Sigmoid colon (tissue), 7 donors: ENCODE measurements around the gene KAZN. TPM values are rescaled to one million over a fixed set of nuclear protein-coding genes. Genes with fewer than 3 reads are reported as not detected.

Experiments used
- DNase-seq: peaks from one replicate; pipeline ENCODE4 v3.0.0-alpha.2; 2019
- H3K27ac ChIP-seq, 4 donors: fragments of 200-600 bp; sonication (generic); one replicate each; pipeline ENCODE4 v1.5.1; 2016 to 2019; ENCODE audit warnings: mild to moderate bottlenecking in 1 of 4
- H3K27me3 ChIP-seq, 3 donors: fragments of 200-600 bp; sonication (generic); one replicate each; pipeline ENCODE4 v1.5.1; 2019; ENCODE audit warnings: mild to moderate bottlenecking in 1 of 3
- H3K36me3 ChIP-seq, 4 donors: fragments of 200-600 bp; sonication (generic); one replicate each; pipeline ENCODE4 v1.5.1; 2016 to 2019
- H3K4me1 ChIP-seq, 4 donors: fragments of 200-600 bp; sonication (generic); one replicate each; pipeline ENCODE4 v1.5.1; 2017 to 2019
- H3K4me3 ChIP-seq, 4 donors: fragments of 200-600 bp; sonication (generic); one replicate each; pipeline ENCODE4 v1.5.1; 2017 to 2019; ENCODE audit warnings: mild to moderate bottlenecking in 2 of 4, moderate library complexity in 1 of 4
- H3K9me3 ChIP-seq, 4 donors: fragments of 200-600 bp in 3 of 4; sonication (generic) in 3 of 4; one replicate each; pipeline versions ENCODE4 v1.5.1 to v1.6.1; 2013 to 2019
- EP300 ChIP-seq, 4 donors: sonication (generic); formaldehyde crosslinking; IDR thresholded peaks; one replicate each; pipeline ENCODE4 v1.6.1; 2017; ENCODE audit warnings: antibody characterized with exemption in 4 of 4
- POLR2A ChIP-seq, 2 donors: fragments of 450-650 bp; IDR thresholded peaks; one replicate each; pipeline ENCODE4 v1.6.1; 2016; ENCODE audit warnings: antibody characterized with exemption in 2 of 2, mild to moderate bottlenecking in 2 of 2, moderate library complexity in 2 of 2
- POLR2AphosphoS5 ChIP-seq, 4 donors: sonication (generic); formaldehyde crosslinking; IDR thresholded peaks; one replicate each; pipeline ENCODE4 v1.6.1; 2017; ENCODE audit warnings: antibody characterized with exemption in 4 of 4
- WGBS, 2 donors: extraction: QIAGEN DNeasy Blood & Tissue Kit; methylation state at CpG; one replicate each; pipeline ENCODE4 v1.1.7; 2013; 5-methylcytosine and 5-hydroxymethylcytosine counted together
- intact Hi-C: fragments of 100-400 bp; cut with DNase I; formaldehyde crosslinking; loops from one replicate; pipeline ENCODE4 v1.15.1; 2023
- polyA plus RNA-seq, 3 donors: library from polyadenylated mRNA; stranded (reverse); fragments of 200-250 nt; gene quantifications; one replicate each; pipeline ENCODE4 v1.2.3, GENCODE V29; 2013
- total RNA-seq, 4 donors: library from RNA; depleted of rRNA; stranded (reverse); fragments of >200 nt; gene quantifications; one replicate each; pipeline ENCODE4 v1.1.0, GENCODE V29; 2016
- TF ChIP-seq, protein P1 (sequence below), 4 experiments: fragments of 450-650 bp in 3 of 4; fragments of 200-600 bp in 1 of 4; IDR thresholded peaks; one replicate each; pipeline ENCODE4 v1.5.1; 2016 to 2019; ENCODE audit warnings: antibody characterized with exemption in 4 of 4, mild to moderate bottlenecking in 3 of 4, moderate library complexity in 2 of 4
- donor health status: healthy with polysubstance abuse.
- donor health status: Bipolar disorder and iron deficiency.
- donor health status: healthy.

Gene KAZN
- total and polyA plus RNA-seq, 7 donors, result 2.5 to 11.4 (median 5.6) TPM

DNA sequence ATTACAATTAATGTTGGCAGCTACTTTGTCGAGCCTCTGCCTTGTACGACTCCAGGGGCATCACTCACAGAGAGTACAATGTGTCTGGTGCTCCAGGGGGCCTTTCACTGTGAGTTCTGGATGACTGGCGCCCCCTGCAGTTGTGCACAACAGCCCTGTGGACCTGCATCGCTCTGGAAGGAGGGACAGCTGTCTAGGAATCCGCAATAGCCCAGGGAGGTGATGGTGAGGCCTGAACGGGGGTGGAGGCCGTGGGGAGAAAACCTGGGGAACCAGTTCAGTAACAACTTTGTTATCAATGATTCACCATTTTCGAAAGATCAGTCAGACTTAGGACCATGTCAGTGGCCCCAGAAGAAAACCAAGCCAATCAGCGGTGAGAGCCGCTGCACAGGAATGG is 189.1 kb downstream of the KAZN start:
- no peak overlapping the region for H3K27ac ChIP-seq
- no peaks in the 10 kb centered on the region for H3K4me1 ChIP-seq
- WGBS, 2 donors, result 60 to 75% methylated on average over 10 of the region's 10 CpGs
- DNase-seq, result no peak
- intact Hi-C loops, result no loop called here
- no peak overlapping the region for H3K4me3 ChIP-seq
- H3K36me3 ChIP-seq, result no peaks in the 10 kb centered on the region
- no peaks in the 10 kb centered on the region for H3K27me3 ChIP-seq
- no peaks in the 10 kb centered on the region for H3K9me3 ChIP-seq
- TF ChIP-seq EP300 (IDR thresholded peaks at IDR 0.05) (no peak), POLR2A (IDR thresholded peaks at IDR 0.05) (no peak), POLR2AphosphoS5 (IDR thresholded peaks at IDR 0.05) (no peak)
- TF ChIP-seq, protein P1, sequence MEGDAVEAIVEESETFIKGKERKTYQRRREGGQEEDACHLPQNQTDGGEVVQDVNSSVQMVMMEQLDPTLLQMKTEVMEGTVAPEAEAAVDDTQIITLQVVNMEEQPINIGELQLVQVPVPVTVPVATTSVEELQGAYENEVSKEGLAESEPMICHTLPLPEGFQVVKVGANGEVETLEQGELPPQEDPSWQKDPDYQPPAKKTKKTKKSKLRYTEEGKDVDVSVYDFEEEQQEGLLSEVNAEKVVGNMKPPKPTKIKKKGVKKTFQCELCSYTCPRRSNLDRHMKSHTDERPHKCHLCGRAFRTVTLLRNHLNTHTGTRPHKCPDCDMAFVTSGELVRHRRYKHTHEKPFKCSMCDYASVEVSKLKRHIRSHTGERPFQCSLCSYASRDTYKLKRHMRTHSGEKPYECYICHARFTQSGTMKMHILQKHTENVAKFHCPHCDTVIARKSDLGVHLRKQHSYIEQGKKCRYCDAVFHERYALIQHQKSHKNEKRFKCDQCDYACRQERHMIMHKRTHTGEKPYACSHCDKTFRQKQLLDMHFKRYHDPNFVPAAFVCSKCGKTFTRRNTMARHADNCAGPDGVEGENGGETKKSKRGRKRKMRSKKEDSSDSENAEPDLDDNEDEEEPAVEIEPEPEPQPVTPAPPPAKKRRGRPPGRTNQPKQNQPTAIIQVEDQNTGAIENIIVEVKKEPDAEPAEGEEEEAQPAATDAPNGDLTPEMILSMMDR (IDR thresholded peaks at IDR 0.05), result no peak

DNA sequence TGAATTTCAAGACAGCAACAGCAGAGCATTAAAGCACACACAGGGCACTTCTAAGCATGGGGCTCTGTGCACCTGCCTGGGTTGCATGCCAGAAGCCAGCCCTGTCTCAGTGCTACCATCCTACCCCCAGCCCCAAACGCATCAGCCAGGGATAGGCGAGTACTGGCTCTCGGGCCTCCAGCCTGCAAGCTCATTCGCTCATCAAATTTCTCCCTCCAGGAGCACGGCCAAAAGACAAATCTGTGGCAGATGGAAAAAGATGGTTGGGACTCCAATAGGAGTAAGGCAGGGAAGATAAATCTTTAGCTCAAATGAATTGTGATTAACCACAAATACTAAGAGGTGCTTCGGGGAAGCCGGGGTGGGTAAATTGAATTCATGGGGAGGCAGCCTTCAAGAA is 189.6 kb downstream of the KAZN start:
- no peaks in the 10 kb centered on the region for H3K27me3 ChIP-seq
- no peak for DNase-seq
- no peak for TF ChIP-seq POLR2A (IDR thresholded peaks at IDR 0.05)
- TF ChIP-seq, protein P1 (IDR thresholded peaks at IDR 0.05), result no peak
- no peak for TF ChIP-seq POLR2AphosphoS5 (IDR thresholded peaks at IDR 0.05)
- no peak for TF ChIP-seq EP300 (IDR thresholded peaks at IDR 0.05)
- no peak overlapping the region for H3K4me3 ChIP-seq
- H3K9me3 ChIP-seq, result no peaks in the 10 kb centered on the region
- no peak overlapping the region for H3K27ac ChIP-seq
- H3K36me3 ChIP-seq, result no peaks in the 10 kb centered on the region
- intact Hi-C loops, result no loop called here
- WGBS, 2 donors, result 77 to 88% methylated on average over 7 of the region's 7 CpGs
- no peaks in the 10 kb centered on the region for H3K4me1 ChIP-seq

DNA sequence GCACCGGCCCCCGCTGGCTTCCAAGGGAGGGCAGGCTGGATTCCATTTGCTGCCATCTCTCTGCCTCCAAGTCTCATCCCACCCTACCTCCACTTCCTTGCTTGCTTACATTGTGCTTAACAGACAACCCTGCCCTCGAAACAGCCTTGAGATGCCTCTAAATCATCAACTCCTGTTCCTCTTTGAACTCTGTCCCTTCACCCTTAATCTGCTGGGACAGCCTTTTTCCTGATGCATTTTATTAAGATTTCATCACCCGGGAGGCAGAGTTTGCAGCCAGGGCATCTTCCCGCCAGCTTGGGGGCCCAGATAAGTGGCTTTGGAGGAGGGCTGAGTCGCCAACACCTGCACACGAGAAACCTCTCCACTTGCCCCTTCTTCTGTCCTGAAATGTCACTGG is 192.5 kb downstream of the KAZN start:
- WGBS, 2 donors, result 84 to 88% methylated on average over 7 of the region's 7 CpGs
- H3K27ac ChIP-seq, result no peak overlapping the region
- no peak overlapping the region for H3K4me3 ChIP-seq
- intact Hi-C loops, result no loop called here
- no peak for DNase-seq
- no peaks in the 10 kb centered on the region for H3K4me1 ChIP-seq
- no peak for TF ChIP-seq POLR2AphosphoS5 (IDR thresholded peaks at IDR 0.05)
- no peak for TF ChIP-seq EP300 (IDR thresholded peaks at IDR 0.05)
- TF ChIP-seq POLR2A (IDR thresholded peaks at IDR 0.05), result no peak
- TF ChIP-seq, protein P1 (IDR thresholded peaks at IDR 0.05), result no peak
- no peaks in the 10 kb centered on the region for H3K36me3 ChIP-seq
- H3K27me3 ChIP-seq, result no peaks in the 10 kb centered on the region
- no peaks in the 10 kb centered on the region for H3K9me3 ChIP-seq

DNA sequence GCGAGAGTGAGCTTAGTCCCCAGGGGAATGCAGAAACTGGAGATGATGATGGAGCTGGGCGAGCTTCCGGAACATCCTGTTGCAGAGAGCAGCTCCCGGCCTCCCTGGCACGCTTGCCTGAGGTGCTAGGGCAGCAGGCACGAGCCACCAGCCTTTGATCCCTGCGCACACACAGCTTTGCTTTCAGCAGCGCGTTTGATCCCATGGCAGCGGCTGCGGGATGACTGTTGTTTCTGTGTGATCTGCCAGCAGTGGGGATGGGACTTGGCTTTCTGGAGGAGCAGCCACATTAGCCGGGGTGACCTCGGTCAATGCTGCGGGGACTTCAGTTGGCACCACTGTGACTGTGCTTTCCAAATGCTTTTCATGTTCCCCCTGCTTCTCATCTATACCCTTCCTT is 193.2 kb downstream of the KAZN start:
- Histone ChIP-seq H3K27me3 (no peaks in the 10 kb centered on the region), H3K9me3 (no peaks in the 10 kb centered on the region), H3K4me3 (no peak overlapping the region), H3K36me3 (no peaks in the 10 kb centered on the region), H3K27ac (no peak overlapping the region), H3K4me1 (no peaks in the 10 kb centered on the region)
- intact Hi-C loops, result no loop called here
- DNase-seq, result no peak
- 93 to 96% methylated on average over 14 of the region's 14 CpGs for WGBS, 2 donors
- TF ChIP-seq EP300 (IDR thresholded peaks at IDR 0.05) (no peak), POLR2A (IDR thresholded peaks at IDR 0.05) (no peak), POLR2AphosphoS5 (IDR thresholded peaks at IDR 0.05) (no peak)
- TF ChIP-seq, protein P1 (IDR thresholded peaks at IDR 0.05), result no peak

DNA sequence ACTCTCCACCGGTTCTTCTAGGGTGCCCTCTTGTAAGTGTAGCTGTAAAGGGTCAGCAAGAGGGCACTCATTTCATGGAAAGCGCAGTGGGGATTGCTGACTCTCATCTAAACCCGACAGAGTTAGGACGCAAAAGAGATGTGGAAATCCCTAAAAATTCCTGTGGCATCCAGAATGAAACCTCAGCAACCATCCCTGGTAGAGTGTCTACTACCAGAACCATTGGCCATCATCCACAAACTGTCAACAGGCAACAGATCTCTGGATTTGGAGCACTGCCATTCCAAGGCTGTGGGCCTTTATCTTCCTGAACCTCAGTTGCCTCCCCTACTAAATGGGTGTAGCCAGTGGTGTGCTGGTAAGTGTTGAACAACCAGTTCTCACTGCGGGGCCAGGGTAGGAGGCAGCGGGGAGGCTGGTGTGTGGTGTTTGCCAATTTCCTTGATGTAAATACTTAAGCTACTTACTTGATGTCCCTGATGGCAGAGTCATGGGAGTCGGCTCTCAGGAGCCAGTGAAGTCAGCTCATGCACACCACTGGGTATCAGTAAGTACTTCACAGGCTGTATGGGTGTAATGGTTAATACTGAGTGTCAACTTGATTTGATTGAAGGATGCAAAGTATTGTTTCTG is 195.8 kb downstream of the KAZN start:
- Histone ChIP-seq H3K36me3 (no peaks in the 10 kb centered on the region), H3K27me3 (no peaks in the 10 kb centered on the region), H3K27ac (no peak overlapping the region), H3K4me1 (no peaks in the 10 kb centered on the region), H3K4me3 (no peak overlapping the region), H3K9me3 (no peaks in the 10 kb centered on the region)
- no peak for DNase-seq
- intact Hi-C loops, result no loop called here
- TF ChIP-seq EP300 (IDR thresholded peaks at IDR 0.05) (no peak), POLR2AphosphoS5 (IDR thresholded peaks at IDR 0.05) (no peak)
- TF ChIP-seq, protein P1 (IDR thresholded peaks at IDR 0.05), result no peak
- WGBS, 2 donors, result 91 to 92% methylated on average over 7 of the region's 7 CpGs
